Measurements from ENCODE around the gene RPS8. TPM values are rescaled to one million over a fixed set of nuclear protein-coding genes. Genes with fewer than 3 reads are reported as not detected.

RPS8 gene
- total RNA-seq (2,179 and 2,550 TPM in 2 replicates), polyA plus RNA-seq (481 and 503 TPM in 2 replicates)

DNA sequence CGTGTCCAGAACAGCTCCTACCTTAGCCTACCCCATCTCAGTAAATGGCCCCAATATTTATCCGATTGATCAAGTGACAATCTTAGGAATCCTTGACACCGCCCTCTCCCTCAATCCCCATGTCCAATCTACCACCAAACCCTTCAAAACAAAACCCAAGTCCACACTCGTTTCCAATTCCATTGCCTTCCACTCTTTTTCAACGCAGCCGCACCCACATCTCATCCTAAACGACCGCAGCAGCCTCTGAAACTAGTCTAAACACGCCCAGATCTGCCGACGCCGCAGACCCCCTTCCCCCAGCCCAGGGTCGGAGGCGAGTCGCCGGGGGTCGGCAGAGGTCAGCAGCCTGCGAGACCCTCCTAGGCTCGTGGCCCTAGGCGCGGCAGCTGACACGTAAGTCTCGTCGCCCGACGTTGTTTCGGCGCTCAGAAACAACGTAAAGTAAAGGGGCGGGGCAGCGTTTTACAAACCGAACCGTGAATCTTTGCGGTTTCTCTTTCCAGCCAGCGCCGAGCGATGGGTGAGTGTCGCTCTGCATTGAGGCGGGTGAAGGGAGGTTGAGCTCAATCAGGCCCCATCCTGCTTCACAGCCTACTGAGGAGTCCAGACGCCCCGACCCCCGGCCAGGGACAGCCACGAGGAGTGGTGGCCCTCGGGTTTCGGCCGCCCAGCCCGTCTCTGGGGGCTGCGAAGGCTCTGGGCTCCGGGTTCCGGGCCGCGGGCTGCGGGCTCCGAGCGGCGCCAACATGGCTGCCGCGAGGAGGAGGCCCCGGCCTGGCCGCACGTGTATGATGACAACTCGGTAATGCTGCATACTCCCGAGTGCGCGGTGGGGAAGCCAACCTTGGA, at the start of gene RPS8:
TSS of gene RPS8 (plus strand) at position 463 of the 852 bp plus-strand sequence. CDS start at position 520, 57 bp downstream.
- WGBS (ENCODE audit: low lambda C conversion rate, missing lambda C conversion rate) = under 1% methylated on average over 64 of the region's 65 CpGs

DNA sequence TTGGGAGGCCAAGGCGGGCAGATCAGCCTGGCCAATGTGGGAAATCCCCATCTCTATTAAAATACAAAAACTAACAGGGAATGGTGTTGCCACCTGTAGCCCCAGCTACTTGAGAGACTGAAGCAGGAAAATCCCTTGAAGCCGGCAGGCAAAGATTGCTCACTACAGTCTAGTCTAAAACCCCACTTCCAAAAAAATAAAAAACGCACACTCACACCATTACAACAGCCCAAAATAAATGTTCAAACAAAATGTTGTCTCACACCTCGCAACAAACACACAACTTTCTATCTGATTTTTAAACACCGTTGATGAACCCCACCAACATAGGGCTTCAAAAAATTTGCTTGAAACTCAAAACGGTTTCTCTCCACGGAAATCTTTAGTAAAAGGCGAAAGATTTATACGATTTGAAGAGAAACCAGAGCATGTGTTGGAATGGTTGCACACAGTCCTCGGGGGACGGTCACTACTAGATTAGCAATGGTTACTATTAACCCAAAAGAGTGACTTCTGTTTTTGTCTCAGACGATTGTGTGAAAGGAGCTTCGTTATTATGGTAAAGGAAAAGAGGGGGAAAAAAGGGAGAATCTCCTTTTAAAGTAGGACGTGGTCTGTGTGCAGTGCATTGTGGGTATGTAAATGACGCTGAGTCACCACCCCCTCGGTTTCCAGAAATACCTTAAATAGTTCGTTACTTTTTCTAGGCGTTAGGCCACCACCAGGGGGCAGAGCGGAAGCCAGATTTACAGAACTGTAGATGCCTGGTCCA, 44.4 kb upstream of the RPS8 start, which contains the start of gene RNU5D-1:
TSS of gene RNU5D-1 (minus strand) at position 430 of the 772 bp plus-strand sequence.
- peak; percentile 97 for DNase-seq (ENCODE audit: low spot score)
- Histone ChIP-seq H3K4me2 (peak within 1 kb of the TSS; percentile 39), H3K27ac (peak within 1 kb of the TSS; percentile 77), H3K9me3 (ENCODE audit: low read depth) (no peaks in the 10 kb centered on the region), H3K36me3 (replicated peaks; ENCODE audit: insufficient read depth, low read depth) (no peaks in the 10 kb centered on the region), H3K4me1 (ENCODE audit: insufficient read depth) (no peaks in the 10 kb centered on the region), H3K79me2 (no peaks in the 10 kb centered on the region), H2AFZ (no peak within 1 kb of the TSS), H3K9me2 (replicated peaks; ENCODE audit: insufficient read depth) (no peaks in the 10 kb centered on the region), H4K20me1 (ENCODE audit: insufficient read depth, poor library complexity, severe bottlenecking) (no peaks in the 10 kb centered on the region), H3K27me3 (no peaks in the 10 kb centered on the region), H3K4me3 (no peak within 1 kb of the TSS)
- 4% methylated on average over 19 of the region's 19 CpGs for WGBS (ENCODE audit: low lambda C conversion rate, missing lambda C conversion rate)
- TF ChIP-seq EZH2phosphoT487 (IDR thresholded peaks at IDR 0.05; ENCODE audit: low read depth, severe bottlenecking, unreplicated experiment) = no peak
- TF ChIP-seq, protein P1, sequence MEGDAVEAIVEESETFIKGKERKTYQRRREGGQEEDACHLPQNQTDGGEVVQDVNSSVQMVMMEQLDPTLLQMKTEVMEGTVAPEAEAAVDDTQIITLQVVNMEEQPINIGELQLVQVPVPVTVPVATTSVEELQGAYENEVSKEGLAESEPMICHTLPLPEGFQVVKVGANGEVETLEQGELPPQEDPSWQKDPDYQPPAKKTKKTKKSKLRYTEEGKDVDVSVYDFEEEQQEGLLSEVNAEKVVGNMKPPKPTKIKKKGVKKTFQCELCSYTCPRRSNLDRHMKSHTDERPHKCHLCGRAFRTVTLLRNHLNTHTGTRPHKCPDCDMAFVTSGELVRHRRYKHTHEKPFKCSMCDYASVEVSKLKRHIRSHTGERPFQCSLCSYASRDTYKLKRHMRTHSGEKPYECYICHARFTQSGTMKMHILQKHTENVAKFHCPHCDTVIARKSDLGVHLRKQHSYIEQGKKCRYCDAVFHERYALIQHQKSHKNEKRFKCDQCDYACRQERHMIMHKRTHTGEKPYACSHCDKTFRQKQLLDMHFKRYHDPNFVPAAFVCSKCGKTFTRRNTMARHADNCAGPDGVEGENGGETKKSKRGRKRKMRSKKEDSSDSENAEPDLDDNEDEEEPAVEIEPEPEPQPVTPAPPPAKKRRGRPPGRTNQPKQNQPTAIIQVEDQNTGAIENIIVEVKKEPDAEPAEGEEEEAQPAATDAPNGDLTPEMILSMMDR (IDR thresholded peaks at IDR 0.05; ENCODE audit: poor library complexity) = peak; percentile 85

More for the DNA sequence above, at the start of gene RPS8:
- Histone ChIP-seq H2AFZ (peak within 1 kb of the TSS; percentile 58), H3K4me3 (peak within 1 kb of the TSS; percentile 74), H3K27ac (peak within 1 kb of the TSS; percentile 94), H3K4me2 (peak within 1 kb of the TSS; percentile 90), H3K9me2 (replicated peaks; ENCODE audit: insufficient read depth) (no peaks in the 10 kb centered on the region), H4K20me1 (ENCODE audit: insufficient read depth, poor library complexity, severe bottlenecking) (peaks cover 25% of the 10 kb centered on the region), H3K79me2 (peaks cover 34% of the 10 kb centered on the region), H3K4me1 (ENCODE audit: insufficient read depth) (peaks cover 6% of the 10 kb centered on the region), H3K9me3 (ENCODE audit: low read depth) (no peaks in the 10 kb centered on the region), H3K27me3 (no peaks in the 10 kb centered on the region), H3K36me3 (replicated peaks; ENCODE audit: insufficient read depth, low read depth) (no peaks in the 10 kb centered on the region)
- TF ChIP-seq, protein P1 (IDR thresholded peaks at IDR 0.05; ENCODE audit: poor library complexity) = no peak
- TF ChIP-seq EZH2 (IDR thresholded peaks at IDR 0.05; ENCODE audit: borderline replicate concordance) (no peak), EZH2phosphoT487 (IDR thresholded peaks at IDR 0.05; ENCODE audit: low read depth, severe bottlenecking, unreplicated experiment) (no peak)
- DNase-seq (ENCODE audit: low spot score) = peak; percentile 97

DNA sequence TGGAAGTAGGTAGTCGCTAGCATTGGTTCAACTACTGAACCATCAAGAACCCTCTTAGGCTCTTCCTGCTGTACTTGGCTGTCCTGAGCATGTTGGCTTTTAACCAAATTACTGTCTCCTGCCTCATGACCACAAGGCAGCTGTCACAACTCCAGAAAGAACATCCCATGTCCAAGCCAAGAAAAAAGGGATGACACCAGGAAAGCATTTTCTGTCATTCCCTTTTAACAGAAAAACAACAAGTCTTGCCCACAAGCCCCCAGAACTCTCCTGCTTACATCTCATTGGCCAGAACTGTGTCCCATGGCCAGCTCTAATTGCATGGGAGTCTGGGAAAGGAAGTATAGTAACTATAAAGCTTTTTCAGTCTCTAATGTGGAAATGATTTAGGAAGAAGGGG, 42.0 kb upstream of the RPS8 start:
- no peak overlapping the region for H3K27ac ChIP-seq
- H2AFZ ChIP-seq = no peak overlapping the region
- H3K79me2 ChIP-seq = no peaks in the 10 kb centered on the region
- 81% methylated on average over 1 of the region's 1 CpG for WGBS (ENCODE audit: low lambda C conversion rate, missing lambda C conversion rate)
- H3K4me2 ChIP-seq = no peak overlapping the region
- TF ChIP-seq EZH2 (IDR thresholded peaks at IDR 0.05; ENCODE audit: borderline replicate concordance) (no peak), EZH2phosphoT487 (IDR thresholded peaks at IDR 0.05; ENCODE audit: low read depth, severe bottlenecking, unreplicated experiment) (no peak)
- TF ChIP-seq, protein P1 (IDR thresholded peaks at IDR 0.05; ENCODE audit: poor library complexity) = no peak
- H3K4me1 ChIP-seq (ENCODE audit: insufficient read depth) = no peaks in the 10 kb centered on the region
- no peaks in the 10 kb centered on the region for H3K36me3 ChIP-seq (replicated peaks; ENCODE audit: insufficient read depth, low read depth)
- no peaks in the 10 kb centered on the region for H3K9me3 ChIP-seq (ENCODE audit: low read depth)
- H3K9me2 ChIP-seq (replicated peaks; ENCODE audit: insufficient read depth) = no peaks in the 10 kb centered on the region
- H3K4me3 ChIP-seq = no peak overlapping the region
- no peaks in the 10 kb centered on the region for H4K20me1 ChIP-seq (ENCODE audit: insufficient read depth, poor library complexity, severe bottlenecking)
- no peak for DNase-seq (ENCODE audit: low spot score)
- no peaks in the 10 kb centered on the region for H3K27me3 ChIP-seq
